Loucy (cell line): ENCODE measurements around the gene TRIP6.

Source experiments
- H2AFZ ChIP-seq: fragments of 200-600 bp; sonication (generic); 2 replicates; pipeline ENCODE4 v1.6.0; 2016; ENCODE audit warnings: antibody characterized with exemption, mild to moderate bottlenecking, low read length, moderate library complexity
- H3F3A ChIP-seq: fragments of 200-600 bp; 2 replicates; pipeline ENCODE4 v1.6.0; 2016; ENCODE audit warnings: antibody characterized with exemption, low read depth, mild to moderate bottlenecking
- H3K27me3 ChIP-seq: fragments of 200-600 bp; sonication (generic); 2 replicates; pipeline ENCODE4 v1.6.1; 2014; ENCODE audit warnings: low read length, mild to moderate bottlenecking; ENCODE audit not compliant: insufficient read depth, poor library complexity, severe bottlenecking
- H3K36me3 ChIP-seq: fragments of 200-600 bp; sonication (generic); 2 replicates; pipeline ENCODE4 v1.6.1; 2016; ENCODE audit warnings: low read length; ENCODE audit not compliant: insufficient read depth
- H3K4me1 ChIP-seq: fragments of 200-600 bp; sonication (generic); 2 replicates; pipeline ENCODE4 v1.5.1; 2014; ENCODE audit warnings: low read length, mild to moderate bottlenecking; ENCODE audit not compliant: insufficient read depth, poor library complexity, severe bottlenecking
- H3K4me2 ChIP-seq: fragments of 200-600 bp; sonication (generic); 2 replicates; pipeline ENCODE4 v1.6.0; 2014; ENCODE audit warnings: antibody characterized with exemption, low read length, low read depth, mild to moderate bottlenecking; ENCODE audit not compliant: poor library complexity, severe bottlenecking
- H3K4me3 ChIP-seq: fragments of 200-600 bp; sonication (generic); 2 replicates; pipeline ENCODE4 v1.5.1; 2014; ENCODE audit warnings: low read length, mild to moderate bottlenecking, mixed read lengths; ENCODE audit not compliant: poor library complexity, severe bottlenecking
- H3K79me2 ChIP-seq: fragments of 200-600 bp; sonication (generic); 2 replicates; pipeline ENCODE4 v1.6.1; 2014; ENCODE audit warnings: low read length; ENCODE audit not compliant: insufficient read depth
- H3K9ac ChIP-seq: fragments of 200-600 bp; sonication (generic); 2 replicates; pipeline ENCODE4 v1.6.0; 2014; ENCODE audit warnings: mild to moderate bottlenecking, low read depth, low read length, moderate library complexity; ENCODE audit not compliant: poor library complexity, severe bottlenecking
- H3K9me2 ChIP-seq: fragments of 200-600 bp; sonication (generic); replicated peaks from 2 replicates; pipeline ENCODE4 v1.6.1; 2016; ENCODE audit warnings: low read depth, low read length, mixed read lengths
- H3K9me3 ChIP-seq: fragments of 200-600 bp; sonication (generic); 2 replicates; pipeline ENCODE4 v1.6.1; 2014; ENCODE audit warnings: mild to moderate bottlenecking, antibody characterized with exemption, low read length, low read depth; ENCODE audit not compliant: insufficient read depth
- H4K20me1 ChIP-seq: fragments of 200-600 bp; sonication (generic); 2 replicates; pipeline ENCODE4 v1.6.0; 2014; ENCODE audit warnings: antibody characterized with exemption, low read length, mild to moderate bottlenecking; ENCODE audit not compliant: insufficient read depth, poor library complexity, severe bottlenecking
- EZH2phosphoT487 ChIP-seq: fragments of 200-600 bp; IDR thresholded peaks from 2 replicates; pipeline ENCODE4 v1.6.1; 2018; ENCODE audit warnings: antibody characterized with exemption, mild to moderate bottlenecking, moderate library complexity, borderline replicate concordance
- TF ChIP-seq, protein P1 (sequence below): fragments of 200-600 bp; sonication (generic); conservative IDR thresholded peaks from 2 replicates; pipeline ENCODE4 v1.5.1; 2014; ENCODE audit warnings: mild to moderate bottlenecking, antibody characterized with exemption, low read length

TRIP6 gene

DNA sequence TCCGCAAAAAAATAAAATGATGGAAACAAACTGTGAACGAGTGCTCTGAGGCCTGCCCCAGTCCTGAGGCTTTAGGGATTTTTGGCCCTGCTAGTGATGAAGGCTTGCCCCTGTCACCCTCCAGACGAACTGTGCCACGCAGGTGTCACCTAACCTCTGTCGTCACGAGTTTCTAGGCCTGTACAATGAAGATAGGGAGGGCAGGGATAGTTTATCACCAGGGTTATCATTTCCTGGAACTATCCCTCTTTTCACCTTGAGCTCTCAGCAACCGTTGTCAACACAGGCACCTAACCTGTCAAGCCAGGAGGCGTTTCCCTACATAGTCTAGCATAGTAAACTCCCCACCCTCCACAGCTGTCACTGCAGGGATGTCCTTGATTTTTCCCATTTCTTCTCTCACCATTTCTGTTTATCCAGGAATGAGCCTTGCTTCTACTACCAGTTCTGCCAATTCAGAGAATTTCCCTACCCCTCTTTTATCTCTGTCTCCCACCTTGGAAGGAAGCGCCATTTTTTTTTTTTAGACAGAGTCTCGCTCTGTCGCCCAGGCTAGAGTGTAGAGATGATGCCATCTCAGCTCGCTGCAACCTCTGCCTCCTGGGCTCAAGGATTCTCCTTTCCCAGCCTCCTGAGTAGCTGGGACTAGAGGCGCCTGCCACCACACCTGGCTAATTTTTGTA, 30.7 kb downstream of the TRIP6 start:
- Histone ChIP-seq H2AFZ (no peak overlapping the region), H3K79me2 (no peaks in the 10 kb centered on the region), H4K20me1 (no peaks in the 10 kb centered on the region), H3K4me2 (no peak overlapping the region), H3K36me3 (no peaks in the 10 kb centered on the region), H3K9me2 (no peaks in the 10 kb centered on the region), H3K9me3 (no peaks in the 10 kb centered on the region), H3K9ac (no peak overlapping the region), H3K4me1 (no peaks in the 10 kb centered on the region), H3F3A (no peaks in the 10 kb centered on the region), H3K27me3 (no peaks in the 10 kb centered on the region), H3K4me3 (no peak overlapping the region)
- TF ChIP-seq, protein P1, sequence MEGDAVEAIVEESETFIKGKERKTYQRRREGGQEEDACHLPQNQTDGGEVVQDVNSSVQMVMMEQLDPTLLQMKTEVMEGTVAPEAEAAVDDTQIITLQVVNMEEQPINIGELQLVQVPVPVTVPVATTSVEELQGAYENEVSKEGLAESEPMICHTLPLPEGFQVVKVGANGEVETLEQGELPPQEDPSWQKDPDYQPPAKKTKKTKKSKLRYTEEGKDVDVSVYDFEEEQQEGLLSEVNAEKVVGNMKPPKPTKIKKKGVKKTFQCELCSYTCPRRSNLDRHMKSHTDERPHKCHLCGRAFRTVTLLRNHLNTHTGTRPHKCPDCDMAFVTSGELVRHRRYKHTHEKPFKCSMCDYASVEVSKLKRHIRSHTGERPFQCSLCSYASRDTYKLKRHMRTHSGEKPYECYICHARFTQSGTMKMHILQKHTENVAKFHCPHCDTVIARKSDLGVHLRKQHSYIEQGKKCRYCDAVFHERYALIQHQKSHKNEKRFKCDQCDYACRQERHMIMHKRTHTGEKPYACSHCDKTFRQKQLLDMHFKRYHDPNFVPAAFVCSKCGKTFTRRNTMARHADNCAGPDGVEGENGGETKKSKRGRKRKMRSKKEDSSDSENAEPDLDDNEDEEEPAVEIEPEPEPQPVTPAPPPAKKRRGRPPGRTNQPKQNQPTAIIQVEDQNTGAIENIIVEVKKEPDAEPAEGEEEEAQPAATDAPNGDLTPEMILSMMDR, result no peak
- TF ChIP-seq EZH2phosphoT487, result no peak

DNA sequence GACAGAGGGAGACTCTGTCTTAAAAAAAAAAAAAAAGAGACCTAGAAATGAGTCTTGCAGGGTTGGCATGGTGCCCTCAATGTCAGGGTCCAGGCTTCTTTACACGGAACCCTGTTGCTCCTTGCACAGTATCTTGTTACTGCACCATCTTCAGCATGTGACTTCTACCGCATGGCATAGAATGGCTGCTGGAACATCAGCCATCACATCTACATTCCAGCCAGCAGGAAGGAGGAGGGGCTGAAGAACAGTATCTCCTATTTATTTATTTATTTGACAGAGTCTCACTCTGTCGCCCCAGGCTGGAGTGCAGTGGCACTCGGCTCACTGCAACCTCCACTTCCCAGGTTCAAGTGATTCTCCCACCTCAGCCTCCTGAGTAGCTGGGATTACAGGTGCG, 32.2 kb downstream of the TRIP6 start:
- no peaks in the 10 kb centered on the region for H4K20me1 ChIP-seq

DNA sequence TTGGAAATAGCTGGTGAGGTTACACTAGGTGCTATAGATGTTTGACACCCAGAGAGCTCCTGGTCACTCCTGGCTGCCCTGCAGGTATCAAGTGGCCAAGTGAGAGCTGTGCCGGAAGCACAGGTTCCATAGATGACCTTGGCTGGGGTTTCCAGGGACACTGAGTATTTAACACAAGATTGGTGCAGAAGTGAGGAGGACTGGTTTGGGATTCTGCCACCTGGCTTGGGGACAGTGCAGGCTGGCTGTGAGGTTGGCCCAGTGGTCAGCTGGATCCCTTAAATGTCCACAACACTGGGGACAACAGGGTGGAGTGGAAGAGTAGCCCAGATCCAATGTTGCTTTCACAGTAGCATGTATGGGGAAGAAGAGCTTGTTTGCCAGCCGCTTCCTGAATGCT, 33.8 kb downstream of the TRIP6 start:
- Histone ChIP-seq H3K9ac (no peak overlapping the region), H3K36me3 (no peaks in the 10 kb centered on the region), H3K4me2 (no peak overlapping the region), H2AFZ (no peak overlapping the region), H3K27me3 (no peaks in the 10 kb centered on the region), H4K20me1 (no peaks in the 10 kb centered on the region), H3K79me2 (no peaks in the 10 kb centered on the region), H3K4me3 (no peak overlapping the region), H3F3A (no peaks in the 10 kb centered on the region), H3K9me3 (no peaks in the 10 kb centered on the region), H3K9me2 (no peaks in the 10 kb centered on the region), H3K4me1 (no peaks in the 10 kb centered on the region)
- TF ChIP-seq, protein P1, result no peak
- no peak for TF ChIP-seq EZH2phosphoT487

More for the DNA sequence above, 32.2 kb downstream of the TRIP6 start:
- Histone ChIP-seq H3K27me3 (no peaks in the 10 kb centered on the region), H2AFZ (no peak overlapping the region), H3K79me2 (no peaks in the 10 kb centered on the region), H3K4me3 (no peak overlapping the region), H3K4me1 (no peaks in the 10 kb centered on the region), H3F3A (no peaks in the 10 kb centered on the region), H3K9me3 (no peaks in the 10 kb centered on the region), H3K9ac (no peak overlapping the region), H3K4me2 (no peak overlapping the region), H3K9me2 (no peaks in the 10 kb centered on the region), H3K36me3 (no peaks in the 10 kb centered on the region)
- TF ChIP-seq, protein P1, result no peak
- TF ChIP-seq EZH2phosphoT487, result no peak
